GM10266 (cell line): ENCODE measurements around the gene TSSK2.

ENCODE experiments used
- DNase-seq: peaks from one replicate; pipeline ENCODE4 v3.0.0; 2012; ENCODE audit errors: extremely low spot score
- CTCF ChIP-seq: IDR thresholded peaks from 2 replicates; pipeline ENCODE4 v1.5.1; 2012; ENCODE audit warnings: mild to moderate bottlenecking, low read depth; ENCODE audit not compliant: control insufficient read depth, insufficient read depth; ENCODE audit errors: missing control alignments

Gene TSSK2

DNA sequence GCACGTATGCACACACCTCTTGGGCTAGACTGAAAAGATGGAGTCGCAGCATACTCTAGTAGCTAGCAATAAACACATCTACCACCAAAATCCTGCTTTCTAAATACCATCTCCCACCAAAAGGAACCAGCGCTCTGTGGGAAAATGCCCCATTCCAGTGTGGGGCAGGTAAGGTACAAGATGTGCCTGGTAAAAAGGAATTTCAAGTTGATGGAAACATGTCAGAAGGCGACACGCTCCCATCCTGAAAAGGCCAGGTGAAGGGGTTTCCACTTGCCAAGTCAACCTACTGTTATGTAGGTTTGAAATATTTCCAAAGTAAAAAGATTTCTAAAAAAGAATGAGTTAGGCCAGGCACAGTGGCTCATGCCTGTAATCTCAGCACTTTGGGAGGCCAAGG is 17.7 kb upstream of the TSSK2 start:
- no peak for DNase-seq
- no peak for TF ChIP-seq CTCF

GRCh38 chr22:19114984-19115552 is 16.0 kb upstream of the TSSK2 start:
- DNase-seq, result no peak
- TF ChIP-seq CTCF, result no peak

DNA sequence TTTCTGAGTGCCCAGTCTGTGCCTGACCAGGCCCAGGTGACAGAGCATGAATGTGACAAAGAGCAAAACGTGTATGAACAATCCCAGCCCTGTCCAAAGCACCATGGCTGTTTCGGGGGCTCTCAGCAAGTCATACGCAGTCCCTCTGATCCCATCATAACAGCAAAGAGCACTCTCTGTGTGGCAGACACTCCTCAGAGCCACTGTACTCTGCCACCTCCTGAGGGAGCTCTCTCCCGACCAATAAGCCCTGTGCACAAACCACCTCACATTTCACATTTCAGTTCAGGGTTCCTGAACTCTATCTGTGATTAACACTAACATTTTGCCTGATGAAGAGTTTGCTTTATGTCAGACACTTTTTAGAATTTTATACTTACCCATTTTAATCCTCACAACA is 15.5 kb upstream of the TSSK2 start:
- no peak for DNase-seq
- no peak for TF ChIP-seq CTCF

DNA sequence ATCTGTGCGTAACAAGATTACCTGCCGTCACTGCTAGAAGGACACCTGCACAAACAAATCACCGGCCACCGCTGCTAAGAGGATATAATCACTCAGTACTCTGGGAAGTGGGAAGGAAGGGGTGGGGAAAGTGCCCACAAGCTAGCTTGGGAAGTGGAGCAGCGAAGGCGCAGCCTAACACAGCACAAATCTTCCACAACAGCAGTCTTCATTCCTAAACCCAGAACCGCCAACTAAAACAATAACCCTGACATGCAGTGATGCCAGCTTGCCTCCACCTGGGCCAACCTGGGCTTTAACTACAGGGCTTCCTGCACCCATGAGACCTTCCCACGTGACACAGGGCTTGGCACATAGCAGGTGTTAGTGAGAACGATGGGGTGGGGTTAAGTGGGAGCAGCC is 14.0 kb upstream of the TSSK2 start:
- DNase-seq, result no peak
- no peak for TF ChIP-seq CTCF

GRCh38 chr22:19118329-19118880 is 12.7 kb upstream of the TSSK2 start:
- peak; percentile 58 for DNase-seq
- no peak for TF ChIP-seq CTCF

- no peak for DNase-seq
- TF ChIP-seq CTCF, result no peak
Measured at GRCh38 chr22:19119949-19120348, 11.2 kb upstream of the TSSK2 start.

DNA sequence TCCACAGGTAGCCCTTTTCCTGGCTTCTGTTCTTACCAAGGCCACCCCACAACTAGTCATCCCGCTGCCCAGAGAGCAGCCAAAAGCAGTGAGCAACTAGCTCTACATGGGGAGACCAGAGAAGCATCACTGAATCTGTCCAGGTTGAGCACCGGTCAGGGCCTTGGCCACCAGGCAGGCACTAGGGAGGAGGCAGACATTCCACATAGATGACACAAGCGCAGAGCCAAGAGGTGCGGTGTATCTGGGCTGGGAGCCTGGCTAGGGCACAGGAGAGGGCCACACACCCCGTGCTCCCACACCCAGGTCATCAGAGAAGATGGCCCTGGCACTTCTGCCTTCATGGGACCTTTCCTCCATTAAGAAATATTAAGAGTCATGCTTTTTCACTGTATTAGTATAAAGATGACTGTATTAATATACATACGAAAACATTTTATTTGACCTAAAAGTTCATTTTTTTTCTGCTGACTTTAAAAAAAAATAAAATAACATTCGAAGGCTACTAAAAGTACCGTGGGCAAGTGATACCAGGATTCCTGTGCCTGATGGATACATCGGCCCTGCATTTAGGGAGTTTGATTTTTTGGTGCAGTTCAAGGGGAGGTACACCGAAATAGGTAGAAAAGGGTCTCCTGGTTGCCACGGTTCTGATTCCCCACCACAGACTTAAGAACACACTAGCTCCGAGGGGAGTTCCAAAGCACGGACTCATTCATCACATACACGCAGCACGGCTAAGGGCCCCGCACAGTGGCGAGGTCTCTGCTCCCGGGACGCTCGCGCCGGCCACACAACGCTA is 10.1 kb upstream of the TSSK2 start:
- no peak for TF ChIP-seq CTCF

More for the DNA sequence above, 10.1 kb upstream of the TSSK2 start:
- DNase-seq, result peak; percentile 69
